Activated T-cell treated with anti-CD3 and anti-CD28 coated beads, Interleukin-2, amount 50 U/mL, for 4 hours (primary cell): ENCODE data around the gene UAP1L1. TPM values are rescaled to one million over a fixed set of nuclear protein-coding genes. Genes with fewer than 3 reads are reported as not detected.
A peak's percentile ranks its signal among the peaks of the same experiment; 100 is the strongest.

Experiments
- ATAC-seq, 2 donors: fragments of 200-7000 bp; cut with Tn5 transposase; one replicate each; pipeline ENCODE4 v1.10.0; 2021
- DNase-seq: peaks from one replicate; pipeline ENCODE4 v3.0.0-alpha.2; 2020
- H3K27me3 Mint-ChIP-seq: one replicate; pipeline ENCODE4 v1.8.0; 2021; ENCODE audit warnings: low read depth, mixed read lengths
- H3K36me3 Mint-ChIP-seq: one replicate; pipeline ENCODE4 v1.8.0; 2022; ENCODE audit warnings: mixed read lengths; ENCODE audit not compliant: insufficient read depth
- H3K4me1 Mint-ChIP-seq: one replicate; pipeline ENCODE4 v1.8.0; 2021; ENCODE audit warnings: low read depth, mixed read lengths
- H3K4me3 Mint-ChIP-seq: one replicate; pipeline ENCODE4 v1.8.0; 2021; ENCODE audit warnings: mild to moderate bottlenecking, moderate library complexity, mixed read lengths
- H3K9me3 Mint-ChIP-seq: one replicate; pipeline ENCODE4 v1.8.0; 2021; ENCODE audit warnings: mixed read lengths
- total RNA-seq, 3 donors: library from RNA; stranded (reverse); gene quantifications; one replicate each; pipeline ENCODE4 v1.2.1, GENCODE V29; 2021

UAP1L1 gene
- total RNA-seq, 3 donors from 2014 or later = 5.6 to 8.4 (median 7.8) TPM

- H3K27me3 Mint-ChIP-seq = no peaks in the 10 kb centered on the region
- peaks cover 37% of the 10 kb centered on the region for H3K4me1 Mint-ChIP-seq
- H3K4me3 Mint-ChIP-seq = peak overlapping the region; percentile 87
- ATAC-seq = peak; percentile 3 to 5
- DNase-seq = peak; percentile 24
- no peaks in the 10 kb centered on the region for H3K9me3 Mint-ChIP-seq
- peaks cover 12% of the 10 kb centered on the region for H3K36me3 Mint-ChIP-seq
Measured at GRCh38 chr9:137085920-137086530, 8.7 kb downstream of the UAP1L1 start.

- Mint-ChIP-seq H3K27me3 (no peaks in the 10 kb centered on the region), H3K4me3 (peak within 1 kb of the TSS; percentile 87), H3K9me3 (no peaks in the 10 kb centered on the region), H3K4me1 (peaks cover 37% of the 10 kb centered on the region), H3K36me3 (peaks cover 12% of the 10 kb centered on the region)
- DNase-seq (peak; percentile 100), ATAC-seq (peak; percentile 84 to 89)
Measured at GRCh38 chr9:137086531-137087408, 9.5 kb downstream of the UAP1L1 start, which contains the start of gene MAN1B1. MAN1B1 (plus strand) TSS chr9:137086985; CDS start chr9:137087000, 15 bp downstream.

GRCh38 chr9:137087409-137087925, 10.2 kb downstream of the UAP1L1 start:
- Mint-ChIP-seq H3K36me3 (peaks cover 12% of the 10 kb centered on the region), H3K27me3 (no peaks in the 10 kb centered on the region), H3K4me1 (peaks cover 37% of the 10 kb centered on the region), H3K4me3 (peak overlapping the region; percentile 87), H3K9me3 (no peaks in the 10 kb centered on the region)
- no peak for DNase-seq
- ATAC-seq = peak in 1 of 2 donors; percentile 2

- Mint-ChIP-seq H3K9me3 (no peaks in the 10 kb centered on the region), H3K36me3 (peaks cover 16% of the 10 kb centered on the region), H3K27me3 (no peaks in the 10 kb centered on the region), H3K4me3 (peak overlapping the region; percentile 87), H3K4me1 (peaks cover 37% of the 10 kb centered on the region)
- DNase-seq (no peak), ATAC-seq (no peak)
Measured at GRCh38 chr9:137088121-137088520, 10.8 kb downstream of the UAP1L1 start.

- Mint-ChIP-seq H3K9me3 (no peaks in the 10 kb centered on the region), H3K36me3 (peaks cover 18% of the 10 kb centered on the region), H3K27me3 (no peaks in the 10 kb centered on the region), H3K4me3 (no peak overlapping the region), H3K4me1 (peaks cover 33% of the 10 kb centered on the region)
- DNase-seq (no peak), ATAC-seq (no peak)
Measured at GRCh38 chr9:137089232-137089947, 12.1 kb downstream of the UAP1L1 start.

- Mint-ChIP-seq H3K4me3 (peak overlapping the region; percentile 81), H3K4me1 (peaks cover 20% of the 10 kb centered on the region), H3K36me3 (peaks cover 16% of the 10 kb centered on the region), H3K27me3 (no peaks in the 10 kb centered on the region), H3K9me3 (no peaks in the 10 kb centered on the region)
- ATAC-seq (peak; percentile 98 to 99), DNase-seq (peak; percentile 80)
Measured at GRCh38 chr9:137095664-137096517, 18.6 kb downstream of the UAP1L1 start.

- ATAC-seq (no peak), DNase-seq (no peak)
- Mint-ChIP-seq H3K9me3 (no peaks in the 10 kb centered on the region), H3K4me3 (no peak overlapping the region), H3K36me3 (peaks cover 16% of the 10 kb centered on the region), H3K4me1 (peaks cover 20% of the 10 kb centered on the region), H3K27me3 (no peaks in the 10 kb centered on the region)
Measured at GRCh38 chr9:137096785-137097546, 19.6 kb downstream of the UAP1L1 start.

- no peaks in the 10 kb centered on the region for H3K9me3 Mint-ChIP-seq
- peaks cover 20% of the 10 kb centered on the region for H3K4me1 Mint-ChIP-seq
- peaks cover 10% of the 10 kb centered on the region for H3K36me3 Mint-ChIP-seq
- no peaks in the 10 kb centered on the region for H3K27me3 Mint-ChIP-seq
- H3K4me3 Mint-ChIP-seq = no peak overlapping the region
- DNase-seq (no peak), ATAC-seq (no peak)
Measured at GRCh38 chr9:137097761-137098462, 20.6 kb downstream of the UAP1L1 start.

- H3K9me3 Mint-ChIP-seq = no peaks in the 10 kb centered on the region
- DNase-seq (no peak), ATAC-seq (no peak)
- no peak overlapping the region for H3K4me3 Mint-ChIP-seq
- H3K4me1 Mint-ChIP-seq = peaks cover 19% of the 10 kb centered on the region
- H3K27me3 Mint-ChIP-seq = no peaks in the 10 kb centered on the region
- peaks cover 8% of the 10 kb centered on the region for H3K36me3 Mint-ChIP-seq
Measured at GRCh38 chr9:137099231-137099630, 21.9 kb downstream of the UAP1L1 start.

GRCh38 chr9:137103206-137103999, 26.1 kb downstream of the UAP1L1 start:
- Mint-ChIP-seq H3K4me1 (no peaks in the 10 kb centered on the region), H3K9me3 (no peaks in the 10 kb centered on the region), H3K36me3 (peaks cover 5% of the 10 kb centered on the region), H3K27me3 (no peaks in the 10 kb centered on the region), H3K4me3 (no peak overlapping the region)
- DNase-seq (no peak), ATAC-seq (no peak)

GRCh38 chr9:137105814-137106661, 28.7 kb downstream of the UAP1L1 start:
- no peak overlapping the region for H3K4me3 Mint-ChIP-seq
- no peaks in the 10 kb centered on the region for H3K9me3 Mint-ChIP-seq
- ATAC-seq = no peak
- peaks cover 4% of the 10 kb centered on the region for H3K36me3 Mint-ChIP-seq
- no peaks in the 10 kb centered on the region for H3K27me3 Mint-ChIP-seq
- H3K4me1 Mint-ChIP-seq = no peaks in the 10 kb centered on the region
- DNase-seq = no peak
